ENCODE results near the gene NSD1. TPM values are rescaled to one million over a fixed set of nuclear protein-coding genes. Genes with fewer than 3 reads are reported as not detected.
A peak's percentile ranks its signal among the peaks of the same experiment; 100 is the strongest.

The NSD1 gene
- total and polyA plus RNA-seq, 2 donors (not counting 1 experiment from before 2014, with no cell fraction given) = 19.3 to 52.8 TPM

DNA sequence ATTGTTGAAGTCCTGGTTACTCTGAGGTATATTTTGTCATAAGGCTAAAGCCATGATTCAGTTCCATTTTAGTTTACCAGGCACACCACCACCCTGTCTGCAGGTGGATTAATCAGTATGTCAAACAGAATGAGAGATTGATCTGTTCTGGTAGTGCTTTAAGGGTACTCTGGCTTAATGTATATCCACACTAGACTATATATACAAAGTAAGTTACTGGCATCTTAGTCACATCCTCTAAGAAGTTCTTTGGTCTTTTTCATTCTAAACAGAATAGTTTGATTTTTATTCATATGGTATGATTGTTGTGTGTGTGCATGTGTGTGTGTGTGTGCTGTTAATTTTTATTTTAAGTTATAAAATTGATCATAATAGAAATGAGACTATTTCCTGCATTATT lies 108.2 kb downstream of the NSD1 start:
- no peaks in the 10 kb centered on the region for H3K27me3 ChIP-seq (ENCODE audit: control insufficient read depth, insufficient read depth, low read length)
- no peak for TF ChIP-seq EZH2 (IDR thresholded peaks at IDR 0.05; ENCODE audit: low read length, missing control alignments)
- TF ChIP-seq, protein P1, sequence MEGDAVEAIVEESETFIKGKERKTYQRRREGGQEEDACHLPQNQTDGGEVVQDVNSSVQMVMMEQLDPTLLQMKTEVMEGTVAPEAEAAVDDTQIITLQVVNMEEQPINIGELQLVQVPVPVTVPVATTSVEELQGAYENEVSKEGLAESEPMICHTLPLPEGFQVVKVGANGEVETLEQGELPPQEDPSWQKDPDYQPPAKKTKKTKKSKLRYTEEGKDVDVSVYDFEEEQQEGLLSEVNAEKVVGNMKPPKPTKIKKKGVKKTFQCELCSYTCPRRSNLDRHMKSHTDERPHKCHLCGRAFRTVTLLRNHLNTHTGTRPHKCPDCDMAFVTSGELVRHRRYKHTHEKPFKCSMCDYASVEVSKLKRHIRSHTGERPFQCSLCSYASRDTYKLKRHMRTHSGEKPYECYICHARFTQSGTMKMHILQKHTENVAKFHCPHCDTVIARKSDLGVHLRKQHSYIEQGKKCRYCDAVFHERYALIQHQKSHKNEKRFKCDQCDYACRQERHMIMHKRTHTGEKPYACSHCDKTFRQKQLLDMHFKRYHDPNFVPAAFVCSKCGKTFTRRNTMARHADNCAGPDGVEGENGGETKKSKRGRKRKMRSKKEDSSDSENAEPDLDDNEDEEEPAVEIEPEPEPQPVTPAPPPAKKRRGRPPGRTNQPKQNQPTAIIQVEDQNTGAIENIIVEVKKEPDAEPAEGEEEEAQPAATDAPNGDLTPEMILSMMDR (conservative IDR thresholded peaks at IDR 0.05 in 1 of 2, IDR thresholded peaks at IDR 0.05 in 1 of 2; ENCODE audit: low read depth in 1 of 2, low read length in 2 of 2) = no peak
- H2AFZ ChIP-seq (ENCODE audit: low read length) = no peak overlapping the region
- H3K27ac ChIP-seq (ENCODE audit: insufficient read depth, low read length) = no peak overlapping the region
- peak overlapping the region; percentile 51 for H3K4me2 ChIP-seq (ENCODE audit: extremely low read depth, insufficient read depth, low read length)
- H3K4me3 ChIP-seq (replicated peaks in 1 of 4; ENCODE audit: control extremely low read depth in 1 of 4, insufficient read depth in 1 of 4, low read depth in 3 of 4, low read length in 4 of 4) = no peak overlapping the region
- H3K79me2 ChIP-seq (ENCODE audit: control insufficient read depth, insufficient read depth, low read length) = no peaks in the 10 kb centered on the region
- H3K4me1 ChIP-seq (ENCODE audit: control insufficient read depth, extremely low read depth, insufficient read depth, low read length) = peaks cover 3% of the 10 kb centered on the region
- H3K9ac ChIP-seq (ENCODE audit: insufficient read depth, low read length) = no peak overlapping the region
- DNase-seq (ENCODE audit: low read depth in 2 of 2) = no peak
- no peaks in the 10 kb centered on the region for H3K9me3 ChIP-seq (ENCODE audit: control insufficient read depth, insufficient read depth, low read depth, low read length)
- H3K36me3 ChIP-seq (ENCODE audit: control insufficient read depth, insufficient read depth, low read length) = peaks cover 8% of the 10 kb centered on the region
- no peaks in the 10 kb centered on the region for H4K20me1 ChIP-seq (ENCODE audit: control insufficient read depth, extremely low read depth, insufficient read depth, low read length)

DNA sequence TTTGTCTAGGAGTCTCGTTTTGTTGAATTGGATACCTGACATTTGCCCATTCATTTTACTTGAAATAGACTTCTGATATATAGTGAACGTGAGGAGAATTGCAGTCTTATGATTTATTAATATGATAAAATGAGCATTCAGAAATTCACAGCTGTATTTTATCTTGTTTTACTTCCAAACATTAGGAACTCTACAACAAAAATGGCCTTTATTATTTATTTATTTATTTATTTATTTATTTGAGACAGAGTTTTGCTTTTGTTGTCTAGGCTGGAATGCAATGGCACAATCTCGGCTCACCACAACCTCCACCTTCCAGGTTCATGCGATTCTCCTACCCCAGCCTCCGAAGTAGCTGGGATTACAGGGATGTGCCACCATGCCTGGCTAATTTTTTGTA lies 108.7 kb downstream of the NSD1 start:
- H3K4me2 ChIP-seq (ENCODE audit: extremely low read depth, insufficient read depth, low read length) = no peak overlapping the region
- H3K36me3 ChIP-seq (ENCODE audit: control insufficient read depth, insufficient read depth, low read length) = peaks cover 7% of the 10 kb centered on the region
- H3K4me1 ChIP-seq (ENCODE audit: control insufficient read depth, extremely low read depth, insufficient read depth, low read length) = peaks cover 3% of the 10 kb centered on the region
- H4K20me1 ChIP-seq (ENCODE audit: control insufficient read depth, extremely low read depth, insufficient read depth, low read length) = no peaks in the 10 kb centered on the region
- no peaks in the 10 kb centered on the region for H3K79me2 ChIP-seq (ENCODE audit: control insufficient read depth, insufficient read depth, low read length)
- H2AFZ ChIP-seq (ENCODE audit: low read length) = no peak overlapping the region
- H3K4me3 ChIP-seq (replicated peaks in 1 of 4; ENCODE audit: control extremely low read depth in 1 of 4, insufficient read depth in 1 of 4, low read depth in 3 of 4, low read length in 4 of 4) = no peak overlapping the region
- no peak overlapping the region for H3K27ac ChIP-seq (ENCODE audit: insufficient read depth, low read length)
- H3K9me3 ChIP-seq (ENCODE audit: control insufficient read depth, insufficient read depth, low read depth, low read length) = no peaks in the 10 kb centered on the region
- DNase-seq (ENCODE audit: low read depth in 2 of 2) = no peak
- no peak for TF ChIP-seq EZH2 (IDR thresholded peaks at IDR 0.05; ENCODE audit: low read length, missing control alignments)
- TF ChIP-seq, protein P1 (conservative IDR thresholded peaks at IDR 0.05 in 1 of 2, IDR thresholded peaks at IDR 0.05 in 1 of 2; ENCODE audit: low read depth in 1 of 2, low read length in 2 of 2) = no peak
- no peaks in the 10 kb centered on the region for H3K27me3 ChIP-seq (ENCODE audit: control insufficient read depth, insufficient read depth, low read length)
- no peak overlapping the region for H3K9ac ChIP-seq (ENCODE audit: insufficient read depth, low read length)

DNA sequence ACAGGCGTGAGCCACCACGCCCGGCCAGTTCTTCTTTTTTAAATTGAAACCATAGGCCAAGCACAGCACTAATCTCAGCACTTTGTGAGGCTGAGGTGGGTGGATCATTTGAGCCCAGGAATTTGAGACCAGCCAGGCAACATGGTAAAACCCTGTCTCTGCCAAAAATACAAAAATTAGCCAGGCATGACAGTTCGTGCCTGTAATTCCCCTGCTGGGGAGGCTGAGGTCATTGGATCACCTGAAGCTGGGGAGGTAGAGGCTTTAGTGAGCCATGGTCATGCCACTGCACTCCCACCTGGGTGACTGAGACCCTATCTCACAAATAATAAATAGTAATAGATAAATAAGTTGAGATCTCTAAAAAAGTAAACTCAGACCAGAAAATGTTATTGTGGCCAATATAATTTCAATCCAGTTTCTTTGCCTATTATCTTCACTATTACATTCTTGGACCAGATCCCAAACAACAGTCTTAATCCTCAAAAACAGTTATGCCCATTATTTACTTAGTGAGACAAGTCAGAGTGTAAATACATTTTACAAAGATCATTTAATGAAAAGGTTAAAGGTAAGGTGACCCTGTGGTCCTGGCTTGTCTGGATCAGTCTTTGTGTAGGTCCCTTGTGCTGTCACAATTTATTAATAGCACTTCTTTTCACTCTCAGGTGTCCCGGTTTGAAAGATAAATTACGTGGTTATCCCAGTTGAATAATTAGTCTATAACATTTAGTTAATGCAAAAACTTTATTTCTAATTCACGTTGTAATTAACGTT lies 116.4 kb downstream of the NSD1 start:
- Histone ChIP-seq H3K4me1 (ENCODE audit: control insufficient read depth, extremely low read depth, insufficient read depth, low read length) (no peaks in the 10 kb centered on the region), H3K9me3 (ENCODE audit: control insufficient read depth, insufficient read depth, low read depth, low read length) (no peaks in the 10 kb centered on the region), H3K79me2 (ENCODE audit: control insufficient read depth, insufficient read depth, low read length) (no peaks in the 10 kb centered on the region), H3K27me3 (ENCODE audit: control insufficient read depth, insufficient read depth, low read length) (no peaks in the 10 kb centered on the region), H3K4me2 (ENCODE audit: extremely low read depth, insufficient read depth, low read length) (no peak overlapping the region), H2AFZ (ENCODE audit: low read length) (no peak overlapping the region), H3K4me3 (replicated peaks in 1 of 4; ENCODE audit: control extremely low read depth in 1 of 4, insufficient read depth in 1 of 4, low read depth in 3 of 4, low read length in 4 of 4) (no peak overlapping the region), H3K27ac (ENCODE audit: insufficient read depth, low read length) (no peak overlapping the region), H3K9ac (ENCODE audit: insufficient read depth, low read length) (no peak overlapping the region), H4K20me1 (ENCODE audit: control insufficient read depth, extremely low read depth, insufficient read depth, low read length) (no peaks in the 10 kb centered on the region), H3K36me3 (ENCODE audit: control insufficient read depth, insufficient read depth, low read length) (peaks cover 5% of the 10 kb centered on the region)
- DNase-seq (ENCODE audit: low read depth in 2 of 2) = no peak
- TF ChIP-seq, protein P1 (conservative IDR thresholded peaks at IDR 0.05 in 1 of 2, IDR thresholded peaks at IDR 0.05 in 1 of 2; ENCODE audit: low read depth in 1 of 2, low read length in 2 of 2) = no peak
- no peak for TF ChIP-seq EZH2 (IDR thresholded peaks at IDR 0.05; ENCODE audit: low read length, missing control alignments)

Data from fibroblast of lung (primary cell).